Caco-2 (cell line): ENCODE results near the gene PRDM11. TPM values are rescaled to one million over a fixed set of nuclear protein-coding genes. Genes with fewer than 3 reads are reported as not detected.

Experiments used
- BruUV-seq: library from RNA; stranded (reverse); fragments of 400-500 nt; replicated peaks from 2 replicates; lab custom pipeline; 2021; lab: Mats Ljungman, UMichigan
- CTCF ChIA-PET: fragments of 300-600 bp; sonication (Branson Sonifier 250); formaldehyde crosslinking; loops from one replicate; lab custom pipeline; 2022; ENCODE audit warnings: antibody characterized with exemption; lab: Charles Lee
- POLR2A ChIA-PET: fragments of 300-600 bp; sonication (Branson Sonifier 250); formaldehyde crosslinking; loops from one replicate; lab custom pipeline; 2022; ENCODE audit warnings: antibody characterized with exemption; lab: Charles Lee
- DNase-seq, 2 experiments: peaks; one replicate each; pipeline versions ENCODE4 v3.0.0 to v3.0.0-alpha.2; 2020 to 2022
- H3K27me3 ChIP-seq: replicated peaks from 2 replicates; pipeline ENCODE4 v1.6.0; 2011; ENCODE audit warnings: low read length; ENCODE audit not compliant: control insufficient read depth, insufficient read depth
- H3K36me3 ChIP-seq: 2 replicates; pipeline ENCODE4 v1.5.1; 2011; ENCODE audit warnings: low read length; ENCODE audit not compliant: control insufficient read depth, insufficient read depth
- H3K4me1 ChIP-seq: fragments of 250-450 bp; sonication (Bioruptor Pico); 2 replicates; pipeline ENCODE4 v1.5.1; 2020; ENCODE audit warnings: mild to moderate bottlenecking
- H3K4me3 ChIP-seq: 2 replicates; pipeline ENCODE4 v1.5.1; 2011; ENCODE audit warnings: low read depth, mild to moderate bottlenecking, control low read depth, low read length
- H3K9me3 ChIP-seq: fragments of 250-450 bp; sonication (Bioruptor Pico); 2 replicates; pipeline ENCODE4 v1.5.1; 2020; ENCODE audit warnings: mild to moderate bottlenecking, moderate library complexity
- H3K27ac Mint-ChIP-seq: one replicate; pipeline ENCODE4 v1.8.0; 2022; ENCODE audit warnings: mixed read lengths; ENCODE audit not compliant: unreplicated experiment
- H3K27me3 Mint-ChIP-seq: one replicate; pipeline ENCODE4 v1.8.0; 2022; ENCODE audit warnings: mixed read lengths; ENCODE audit not compliant: insufficient read depth, unreplicated experiment
- H3K36me3 Mint-ChIP-seq: one replicate; pipeline ENCODE4 v1.8.0; 2022; ENCODE audit warnings: mild to moderate bottlenecking, mixed read lengths; ENCODE audit not compliant: insufficient read depth, unreplicated experiment
- H3K4me1 Mint-ChIP-seq: one replicate; pipeline ENCODE4 v1.8.0; 2022; ENCODE audit warnings: low read depth, mixed read lengths; ENCODE audit not compliant: unreplicated experiment
- H3K4me3 Mint-ChIP-seq: one replicate; pipeline ENCODE4 v1.8.0; 2022; ENCODE audit warnings: mild to moderate bottlenecking, moderate library complexity, mixed read lengths; ENCODE audit not compliant: unreplicated experiment
- H3K9me3 Mint-ChIP-seq: one replicate; pipeline ENCODE4 v1.8.0; 2022; ENCODE audit warnings: mixed read lengths; ENCODE audit not compliant: unreplicated experiment
- CTCF ChIP-seq, 2 experiments: fragments of 200-600 bp in 1 of 2; IDR thresholded peaks; 1 replicate in 1 of 2; 2 replicates in 1 of 2; pipeline versions ENCODE4 v1.5.1 to v1.8.0; 2011 to 2022; ENCODE audit warnings: antibody characterized with exemption in 1 of 2, control low read depth in 1 of 2, inconsistent platforms in 1 of 2, low read depth in 1 of 2, low read length in 1 of 2, mild to moderate bottlenecking in 1 of 2, moderate library complexity in 1 of 2; ENCODE audit not compliant: insufficient read depth in 1 of 2, severe bottlenecking in 1 of 2, unreplicated experiment in 1 of 2
- intact Hi-C: fragments of 100-400 bp; cut with micrococcal nuclease; formaldehyde crosslinking; loops from one replicate; pipeline ENCODE4 v1.10.0; 2022; ENCODE audit not compliant: unreplicated experiment
- total RNA-seq: library from RNA; stranded (reverse); gene quantifications from 2 replicates; pipeline ENCODE4 v1.2.3, GENCODE V29; 2022

The PRDM11 gene
- total RNA-seq, 1 experiment from 2014 or later = 11.8 TPM

GRCh38 chr11:45269678-45270077, 123.2 kb downstream of the PRDM11 start:
- intact Hi-C loops = no loop called here
- Mint-ChIP-seq H3K9me3 (no peaks in the 10 kb centered on the region), H3K4me3 (no peak overlapping the region), H3K4me1 (peaks cover 22% of the 10 kb centered on the region), H3K27me3 (peaks cover 8% of the 10 kb centered on the region), H3K27ac (no peak overlapping the region), H3K36me3 (no peaks in the 10 kb centered on the region)
- ChIA-PET CTCF (no interaction called here), POLR2A (no interaction called here)
- TF ChIP-seq CTCF (IDR thresholded peaks at IDR 0.05; ENCODE audit: insufficient read depth in 1 of 2, low read depth in 1 of 2, low read length in 1 of 2, severe bottlenecking in 1 of 2, unreplicated experiment in 1 of 2) = no peak
- Histone ChIP-seq H3K9me3 (no peaks in the 10 kb centered on the region; the same call in 1 of the 2 replicates), H3K27me3 (no peaks in the 10 kb centered on the region), H3K36me3 (no peaks in the 10 kb centered on the region), H3K4me3 (no peak overlapping the region), H3K4me1 (peaks cover 13% of the 10 kb centered on the region)
- BruUV-seq = no TSS peak
- no peak for DNase-seq

GRCh38 chr11:45270946-45271716, 124.7 kb downstream of the PRDM11 start:
- Mint-ChIP-seq H3K9me3 (no peaks in the 10 kb centered on the region), H3K27ac (peak overlapping the region; percentile 12), H3K4me3 (no peak overlapping the region), H3K36me3 (no peaks in the 10 kb centered on the region), H3K27me3 (peaks cover 8% of the 10 kb centered on the region), H3K4me1 (peaks cover 22% of the 10 kb centered on the region)
- no peak for DNase-seq
- ChIA-PET CTCF (no interaction called here), POLR2A (no interaction called here)
- intact Hi-C loops = no loop called here
- H3K9me3 ChIP-seq = no peaks in the 10 kb centered on the region
- H3K4me3 ChIP-seq = no peak overlapping the region
- no TSS peak for BruUV-seq
- no peaks in the 10 kb centered on the region for H3K36me3 ChIP-seq
- no peaks in the 10 kb centered on the region for H3K27me3 ChIP-seq
- no peak for TF ChIP-seq CTCF (IDR thresholded peaks at IDR 0.05; ENCODE audit: insufficient read depth in 1 of 2, low read depth in 1 of 2, low read length in 1 of 2, severe bottlenecking in 1 of 2, unreplicated experiment in 1 of 2)
- H3K4me1 ChIP-seq = peaks cover 10% of the 10 kb centered on the region; the same call in 1 of the 2 replicates

- ChIA-PET CTCF (interaction anchor here (0.8 kb wide), 1 partner anchor 13 kb away, joined by 3 read pairs; no protein-coding TSS in a partner anchor), POLR2A (no interaction called here)
- BruUV-seq = no TSS peak
- no peak for DNase-seq
- no peak overlapping the region for H3K4me3 Mint-ChIP-seq
- no peaks in the 10 kb centered on the region for H3K9me3 ChIP-seq
- peaks cover 4% of the 10 kb centered on the region; the same call in 1 of the 2 replicates for H3K4me1 ChIP-seq
- intact Hi-C loops = no loop called here
- H3K27me3 ChIP-seq = no peaks in the 10 kb centered on the region
- TF ChIP-seq CTCF (IDR thresholded peaks at IDR 0.05; ENCODE audit: insufficient read depth in 1 of 2, low read depth in 1 of 2, low read length in 1 of 2, severe bottlenecking in 1 of 2, unreplicated experiment in 1 of 2) = no peak
- H3K4me1 Mint-ChIP-seq = peaks cover 18% of the 10 kb centered on the region
- H3K9me3 Mint-ChIP-seq = no peaks in the 10 kb centered on the region
- H3K36me3 Mint-ChIP-seq = no peaks in the 10 kb centered on the region
- no peak overlapping the region for H3K4me3 ChIP-seq
- H3K36me3 ChIP-seq = no peaks in the 10 kb centered on the region
- no peak overlapping the region for H3K27ac Mint-ChIP-seq
- H3K27me3 Mint-ChIP-seq = peaks cover 8% of the 10 kb centered on the region
Observed at GRCh38 chr11:45272701-45273100, 126.3 kb downstream of the PRDM11 start.
